ENCODE data around the gene EPS8L2. TPM values are rescaled to one million over a fixed set of nuclear protein-coding genes. Genes with fewer than 3 reads are reported as not detected.
A peak's percentile ranks its signal among the peaks of the same experiment; 100 is the strongest.

The EPS8L2 gene
- total and polyA plus RNA-seq, 4 donors = 4.5 to 15.1 (median 10.0) TPM

DNA sequence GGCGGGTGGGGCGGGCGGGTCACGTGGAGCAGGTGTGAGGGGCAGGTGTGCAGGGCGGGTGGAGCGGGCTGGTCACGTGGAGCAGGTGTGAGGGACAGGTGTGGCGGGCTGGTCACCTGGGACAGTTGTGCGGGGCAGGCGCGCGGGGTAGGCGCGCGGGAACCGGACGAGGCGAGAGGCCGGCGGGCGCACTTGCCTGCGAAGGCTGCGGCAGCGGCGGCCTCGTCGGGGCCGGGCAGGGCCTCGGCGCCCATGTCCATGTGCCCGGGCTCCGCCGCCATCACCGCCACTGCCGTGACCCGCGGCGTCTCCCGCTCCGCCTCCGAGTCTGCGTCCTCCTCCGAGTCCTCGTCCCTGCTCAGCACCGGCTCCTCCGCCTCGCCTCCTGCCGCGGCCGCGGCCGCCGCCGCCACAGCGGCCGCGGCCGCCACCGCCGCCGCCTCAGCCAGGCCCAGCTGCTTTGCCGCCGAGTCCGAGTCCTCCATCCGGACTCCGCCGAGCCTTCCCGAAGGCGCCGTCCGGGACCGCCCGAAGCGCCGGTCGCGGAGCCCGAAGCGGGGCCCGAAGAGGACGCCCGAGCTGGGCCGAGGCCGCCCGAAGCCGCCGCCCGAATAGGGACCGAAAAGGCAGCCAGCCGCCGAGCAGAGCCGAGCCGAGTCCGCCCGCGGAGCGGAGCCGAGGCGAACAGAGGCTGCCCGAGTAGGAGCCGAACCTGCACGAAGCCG lies 11.3 kb upstream of the EPS8L2 start, which contains the start of gene DEAF1:
Gene DEAF1, minus strand, starts transcription at position 660 of the 725 bp plus-strand sequence. Its CDS starts 175 bp downstream, at position 485.
- H3K27me3 ChIP-seq (ENCODE audit: control insufficient read depth, insufficient read depth, low read length) = no peaks in the 10 kb centered on the region
- peak in 5 of 6 donors; percentile 93 to 99 (median 97) for DNase-seq (ENCODE audit: low read depth in 4 of 6, low spot score in 6 of 6)
- H3K9me3 ChIP-seq (ENCODE audit: control insufficient read depth, insufficient read depth, low read length) = no peaks in the 10 kb centered on the region
- peak within 1 kb of the TSS; percentile 98 for H3K4me3 ChIP-seq (ENCODE audit: low read depth, low read length)
- WGBS (ENCODE audit: insufficient coverage) = 2% methylated on average over 102 of the region's 103 CpGs
- H3K4me1 ChIP-seq (ENCODE audit: control insufficient read depth, insufficient read depth, low read length) = peaks cover 53% of the 10 kb centered on the region
- H3K36me3 ChIP-seq (ENCODE audit: control insufficient read depth, insufficient read depth, low read length) = peaks cover 43% of the 10 kb centered on the region
- H3K27ac ChIP-seq (ENCODE audit: low read depth, low read length) = peak within 1 kb of the TSS; percentile 100

DNA sequence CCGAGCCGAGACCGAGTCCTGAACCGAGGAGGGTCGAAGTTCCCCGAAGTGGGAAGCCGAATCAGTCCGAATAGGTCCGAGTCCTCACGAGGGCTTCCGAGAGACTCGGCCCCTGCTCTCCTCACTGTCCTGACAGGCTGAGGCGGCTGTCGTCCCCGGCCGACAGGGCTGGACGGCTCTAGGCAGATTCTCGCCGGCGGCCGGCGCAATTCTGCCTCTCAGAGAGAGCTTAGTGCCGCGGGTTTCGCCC lies 10.8 kb upstream of the EPS8L2 start:
- H3K4me1 ChIP-seq (ENCODE audit: control insufficient read depth, insufficient read depth, low read length) = peaks cover 52% of the 10 kb centered on the region
- no peaks in the 10 kb centered on the region for H3K9me3 ChIP-seq (ENCODE audit: control insufficient read depth, insufficient read depth, low read length)
- H3K36me3 ChIP-seq (ENCODE audit: control insufficient read depth, insufficient read depth, low read length) = peaks cover 45% of the 10 kb centered on the region
- H3K4me3 ChIP-seq (ENCODE audit: low read depth, low read length) = peak overlapping the region; percentile 98
- H3K27ac ChIP-seq (ENCODE audit: low read depth, low read length) = peak overlapping the region; percentile 100
- WGBS (ENCODE audit: insufficient coverage) = 0% methylated on average over 25 of the region's 25 CpGs
- DNase-seq (ENCODE audit: low read depth in 4 of 6, low spot score in 6 of 6) = peak in 1 of 6 donors; percentile 93
- no peaks in the 10 kb centered on the region for H3K27me3 ChIP-seq (ENCODE audit: control insufficient read depth, insufficient read depth, low read length)

DNA sequence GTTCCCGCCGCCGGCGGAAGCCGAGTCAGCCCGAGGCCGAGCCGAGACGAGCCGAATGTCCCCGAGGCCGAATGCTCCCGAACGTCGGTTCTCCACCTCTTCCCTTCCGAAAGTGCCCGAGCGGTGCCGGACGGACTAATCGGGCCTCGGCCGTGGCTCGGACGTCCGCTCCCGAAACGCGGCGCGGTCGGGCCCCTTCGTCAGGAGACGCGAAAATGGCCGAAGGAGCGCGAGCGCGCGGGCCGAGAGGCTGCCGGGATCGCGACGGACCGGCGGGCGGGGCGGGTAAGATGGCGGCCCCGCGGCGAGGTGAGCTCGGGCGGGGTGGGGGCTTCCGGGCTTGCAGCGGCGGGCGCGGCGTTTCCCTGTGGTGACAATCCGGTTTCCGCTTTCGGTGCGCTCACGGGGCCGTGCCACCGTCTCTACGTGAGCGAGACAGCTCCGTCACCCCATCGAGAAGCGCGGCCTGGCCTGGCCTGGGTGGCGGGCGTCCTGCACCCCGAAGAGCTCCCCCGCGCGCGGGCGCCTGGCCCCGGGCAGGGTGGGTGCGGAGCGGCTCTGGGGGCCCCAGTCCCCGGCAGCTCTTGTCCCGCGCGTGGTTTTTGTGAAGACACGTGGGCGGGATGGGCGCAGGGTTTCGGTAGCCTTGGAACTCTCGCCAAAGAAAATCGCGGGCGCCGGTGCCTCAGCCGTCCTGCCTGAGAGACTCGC lies 10.3 kb upstream of the EPS8L2 start, which contains the start of gene TMEM80:
Gene TMEM80, plus strand, starts transcription at position 279 of the 711 bp plus-strand sequence. Its CDS starts 12 bp downstream, at position 291.
- Histone ChIP-seq H3K27ac (ENCODE audit: low read depth, low read length) (peak within 1 kb of the TSS; percentile 100), H3K4me1 (ENCODE audit: control insufficient read depth, insufficient read depth, low read length) (peaks cover 52% of the 10 kb centered on the region), H3K4me3 (ENCODE audit: low read depth, low read length) (peak within 1 kb of the TSS; percentile 98), H3K9me3 (ENCODE audit: control insufficient read depth, insufficient read depth, low read length) (no peaks in the 10 kb centered on the region), H3K27me3 (ENCODE audit: control insufficient read depth, insufficient read depth, low read length) (no peaks in the 10 kb centered on the region), H3K36me3 (ENCODE audit: control insufficient read depth, insufficient read depth, low read length) (peaks cover 49% of the 10 kb centered on the region)
- under 1% methylated on average over 101 of the region's 101 CpGs for WGBS (ENCODE audit: insufficient coverage)
- peak; percentile 92 to 100 (median 99) for DNase-seq (ENCODE audit: low read depth in 4 of 6, low spot score in 6 of 6)

DNA sequence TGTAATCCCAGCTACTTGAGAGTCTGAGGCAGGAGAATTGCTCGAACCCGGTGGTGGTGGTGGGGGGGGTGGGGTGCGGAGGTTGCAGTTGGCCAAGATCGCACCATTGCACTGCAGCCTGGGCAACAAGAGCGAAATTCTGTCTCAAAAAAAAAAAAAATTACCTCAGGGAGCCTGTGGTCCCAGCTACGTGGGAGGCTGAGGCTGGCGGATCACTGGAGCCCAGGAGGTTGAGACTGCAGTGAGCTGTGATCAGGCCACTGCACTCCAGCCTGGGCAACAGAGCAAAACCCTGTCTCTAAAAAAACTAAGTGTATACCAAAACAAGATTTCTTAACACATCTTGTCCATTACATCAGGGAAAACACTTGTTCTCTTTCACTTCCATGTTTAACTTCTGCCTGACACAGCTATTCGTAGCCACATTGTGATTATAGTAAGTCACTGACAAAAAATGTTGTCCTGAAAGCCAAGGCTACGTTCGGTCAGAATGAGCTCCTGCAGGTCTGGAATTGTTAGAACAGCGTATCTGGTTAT lies 9.0 kb upstream of the EPS8L2 start:
- Histone ChIP-seq H3K4me3 (ENCODE audit: low read depth, low read length) (no peak overlapping the region), H3K27me3 (ENCODE audit: control insufficient read depth, insufficient read depth, low read length) (no peaks in the 10 kb centered on the region), H3K36me3 (ENCODE audit: control insufficient read depth, insufficient read depth, low read length) (peaks cover 50% of the 10 kb centered on the region), H3K9me3 (ENCODE audit: control insufficient read depth, insufficient read depth, low read length) (no peaks in the 10 kb centered on the region), H3K27ac (ENCODE audit: low read depth, low read length) (no peak overlapping the region), H3K4me1 (ENCODE audit: control insufficient read depth, insufficient read depth, low read length) (peaks cover 41% of the 10 kb centered on the region)
- WGBS (ENCODE audit: insufficient coverage) = 81% methylated on average over 6 of the region's 11 CpGs
- DNase-seq (ENCODE audit: low read depth in 4 of 6, low spot score in 6 of 6) = no peak

DNA sequence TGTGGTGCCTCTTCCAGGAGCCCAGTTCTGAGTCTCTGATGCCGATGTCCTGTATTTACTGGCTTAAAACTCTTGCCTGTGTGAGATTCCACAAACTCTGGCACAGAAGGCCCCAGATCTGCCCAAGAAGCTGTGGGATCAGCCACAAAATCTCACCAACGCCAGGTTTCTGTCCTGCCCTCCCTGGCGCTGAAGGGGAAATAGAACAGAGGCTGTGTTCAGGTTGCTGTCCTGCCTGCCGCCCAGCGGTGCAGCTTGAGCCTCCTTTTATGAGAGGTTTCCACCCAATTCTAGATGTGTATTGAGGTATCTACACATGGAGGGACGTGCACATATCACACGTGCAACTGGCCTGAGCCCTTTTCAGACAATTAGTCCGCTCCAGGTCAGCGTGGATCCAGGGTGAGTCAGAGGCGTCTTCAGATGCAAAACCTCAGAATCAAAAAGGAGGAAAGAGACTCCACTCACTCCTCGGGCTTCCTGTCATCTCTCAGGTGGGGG lies 8.2 kb upstream of the EPS8L2 start:
- no peaks in the 10 kb centered on the region for H3K27me3 ChIP-seq (ENCODE audit: control insufficient read depth, insufficient read depth, low read length)
- 85% methylated on average over 9 of the region's 11 CpGs for WGBS (ENCODE audit: insufficient coverage)
- DNase-seq (ENCODE audit: low read depth in 4 of 6, low spot score in 6 of 6) = no peak
- peaks cover 57% of the 10 kb centered on the region for H3K36me3 ChIP-seq (ENCODE audit: control insufficient read depth, insufficient read depth, low read length)
- peaks cover 34% of the 10 kb centered on the region for H3K4me1 ChIP-seq (ENCODE audit: control insufficient read depth, insufficient read depth, low read length)
- H3K27ac ChIP-seq (ENCODE audit: low read depth, low read length) = no peak overlapping the region
- no peaks in the 10 kb centered on the region for H3K9me3 ChIP-seq (ENCODE audit: control insufficient read depth, insufficient read depth, low read length)
- H3K4me3 ChIP-seq (ENCODE audit: low read depth, low read length) = no peak overlapping the region

DNA sequence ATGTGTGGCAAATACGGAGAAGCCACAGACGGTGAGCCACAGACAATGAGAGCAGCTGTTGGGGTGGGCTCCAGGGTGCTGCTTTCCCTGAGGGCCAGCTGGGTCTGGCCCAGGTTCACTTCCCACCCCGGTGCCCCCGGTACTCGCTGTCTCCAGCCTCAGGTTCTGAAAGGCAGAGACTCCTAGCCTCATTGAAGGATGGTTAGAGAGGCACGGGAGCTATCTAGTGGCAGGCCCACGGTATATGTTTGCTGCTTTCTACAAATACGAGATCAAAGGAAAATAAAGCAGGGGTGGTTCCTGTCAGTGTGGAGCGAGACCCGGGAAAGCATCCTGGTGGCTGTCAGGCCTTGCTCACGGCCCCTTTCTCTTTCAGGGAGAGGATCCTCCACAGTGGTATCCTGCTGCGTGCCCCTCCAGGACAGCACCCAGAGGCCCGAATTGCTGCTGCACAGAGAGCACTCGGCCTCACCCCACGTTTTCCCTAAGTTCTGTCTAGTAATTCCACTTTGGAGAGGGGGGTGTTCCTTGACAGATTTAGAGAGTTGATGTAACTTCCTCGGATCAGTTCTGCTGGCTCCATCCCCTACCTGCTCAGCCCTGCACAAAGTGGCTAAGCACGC lies 7.4 kb upstream of the EPS8L2 start:
- Histone ChIP-seq H3K27me3 (ENCODE audit: control insufficient read depth, insufficient read depth, low read length) (no peaks in the 10 kb centered on the region), H3K9me3 (ENCODE audit: control insufficient read depth, insufficient read depth, low read length) (no peaks in the 10 kb centered on the region), H3K4me1 (ENCODE audit: control insufficient read depth, insufficient read depth, low read length) (peaks cover 29% of the 10 kb centered on the region), H3K4me3 (ENCODE audit: low read depth, low read length) (no peak overlapping the region), H3K27ac (ENCODE audit: low read depth, low read length) (no peak overlapping the region), H3K36me3 (ENCODE audit: control insufficient read depth, insufficient read depth, low read length) (peaks cover 58% of the 10 kb centered on the region)
- no peak for DNase-seq (ENCODE audit: low read depth in 4 of 6, low spot score in 6 of 6)
- 54% methylated on average over 9 of the region's 17 CpGs for WGBS (ENCODE audit: insufficient coverage)

DNA sequence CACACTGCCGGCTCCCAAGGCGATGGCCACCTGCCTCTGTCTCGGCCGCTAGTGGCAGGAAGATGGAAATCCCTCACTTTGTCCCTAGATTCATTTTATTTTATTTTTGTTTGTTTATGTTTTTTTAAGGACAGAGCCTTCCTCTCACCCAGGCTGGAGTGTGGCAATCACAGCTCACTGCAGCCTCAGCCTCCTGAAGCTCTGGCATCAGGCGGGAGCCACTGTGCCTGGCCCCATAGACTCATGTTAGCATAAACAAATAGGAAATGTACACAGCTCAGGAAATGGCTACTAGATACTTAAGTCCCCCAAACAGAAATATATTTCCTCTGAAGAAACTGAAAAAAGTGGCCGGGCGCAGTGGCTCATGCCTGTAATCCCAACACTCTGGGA lies 6.9 kb upstream of the EPS8L2 start:
- Histone ChIP-seq H3K27ac (ENCODE audit: low read depth, low read length) (no peak overlapping the region), H3K27me3 (ENCODE audit: control insufficient read depth, insufficient read depth, low read length) (no peaks in the 10 kb centered on the region), H3K36me3 (ENCODE audit: control insufficient read depth, insufficient read depth, low read length) (peaks cover 59% of the 10 kb centered on the region), H3K4me3 (ENCODE audit: low read depth, low read length) (no peak overlapping the region), H3K9me3 (ENCODE audit: control insufficient read depth, insufficient read depth, low read length) (no peaks in the 10 kb centered on the region), H3K4me1 (ENCODE audit: control insufficient read depth, insufficient read depth, low read length) (peaks cover 24% of the 10 kb centered on the region)
- no peak for DNase-seq (ENCODE audit: low read depth in 4 of 6, low spot score in 6 of 6)
- no CpG with 5 or more reads among the region's 7 CpGs for WGBS (ENCODE audit: insufficient coverage)

DNA sequence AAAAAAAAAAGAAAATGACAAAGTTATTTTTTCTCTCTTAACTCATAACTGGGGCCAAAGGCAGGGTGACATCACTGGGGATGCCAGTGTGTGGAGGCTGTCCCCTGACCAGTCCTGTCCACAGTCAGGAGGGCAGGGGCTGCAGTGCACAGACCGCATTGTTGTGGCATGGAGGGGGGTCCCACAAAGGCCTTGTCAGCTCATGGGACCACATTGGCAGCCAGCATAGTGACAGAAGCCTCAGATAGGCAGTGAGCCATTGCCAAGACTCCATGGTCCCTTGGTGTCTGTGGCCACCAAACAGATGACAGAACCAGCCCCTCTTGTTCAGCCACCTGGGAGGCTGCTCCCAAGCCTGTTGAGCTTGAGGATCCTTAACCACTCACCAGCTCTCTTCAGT lies 6.3 kb upstream of the EPS8L2 start:
- Histone ChIP-seq H3K9me3 (ENCODE audit: control insufficient read depth, insufficient read depth, low read length) (no peaks in the 10 kb centered on the region), H3K27me3 (ENCODE audit: control insufficient read depth, insufficient read depth, low read length) (no peaks in the 10 kb centered on the region), H3K36me3 (ENCODE audit: control insufficient read depth, insufficient read depth, low read length) (peaks cover 66% of the 10 kb centered on the region), H3K27ac (ENCODE audit: low read depth, low read length) (no peak overlapping the region), H3K4me3 (ENCODE audit: low read depth, low read length) (no peak overlapping the region), H3K4me1 (ENCODE audit: control insufficient read depth, insufficient read depth, low read length) (peaks cover 19% of the 10 kb centered on the region)
- no peak for DNase-seq (ENCODE audit: low read depth in 4 of 6, low spot score in 6 of 6)
- WGBS (ENCODE audit: insufficient coverage) = 93% methylated on average over 1 of the region's 1 CpG

DNA sequence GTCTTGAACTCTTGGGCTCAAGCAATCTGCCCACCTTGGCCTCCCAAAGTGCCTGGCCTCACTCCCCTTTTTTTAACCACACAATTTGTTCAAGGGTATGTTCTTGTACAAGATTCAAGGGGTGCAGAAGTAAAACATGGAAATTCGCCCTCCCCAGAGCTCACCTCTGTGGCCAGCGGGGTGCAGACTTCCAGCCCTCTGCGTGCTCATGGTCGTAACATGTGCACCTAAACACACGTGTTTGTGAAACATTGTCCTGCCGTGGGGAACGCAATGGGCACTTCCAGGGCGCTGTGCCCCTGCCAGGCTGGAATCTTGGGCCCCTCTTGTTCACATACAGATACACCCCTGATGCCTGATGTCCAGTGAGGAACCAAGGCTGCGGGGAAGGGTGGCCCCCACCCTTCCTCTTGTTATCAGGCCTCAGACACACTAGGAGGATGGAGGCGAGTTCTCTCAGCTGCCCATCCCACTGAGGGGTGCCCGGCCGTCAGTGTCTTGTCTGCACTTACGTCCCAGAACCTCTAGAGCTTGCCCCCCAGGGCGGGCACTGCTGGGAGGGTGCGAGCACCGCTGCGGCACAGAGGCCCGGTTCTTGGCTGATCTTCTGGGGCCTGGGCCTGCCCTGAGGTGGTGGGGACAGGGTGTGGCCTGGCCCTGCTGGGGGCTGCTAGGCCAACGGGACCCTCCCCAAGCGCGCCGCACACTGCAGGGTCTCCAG lies 4.1 kb upstream of the EPS8L2 start:
- H3K27me3 ChIP-seq (ENCODE audit: control insufficient read depth, insufficient read depth, low read length) = peaks cover 11% of the 10 kb centered on the region
- no peak for DNase-seq (ENCODE audit: low read depth in 4 of 6, low spot score in 6 of 6)
- no peak overlapping the region for H3K4me3 ChIP-seq (ENCODE audit: low read depth, low read length)
- 90% methylated on average over 22 of the region's 22 CpGs for WGBS (ENCODE audit: insufficient coverage)
- H3K36me3 ChIP-seq (ENCODE audit: control insufficient read depth, insufficient read depth, low read length) = peaks cover 74% of the 10 kb centered on the region
- H3K27ac ChIP-seq (ENCODE audit: low read depth, low read length) = no peak overlapping the region
- H3K9me3 ChIP-seq (ENCODE audit: control insufficient read depth, insufficient read depth, low read length) = no peaks in the 10 kb centered on the region
- peaks cover 17% of the 10 kb centered on the region for H3K4me1 ChIP-seq (ENCODE audit: control insufficient read depth, insufficient read depth, low read length)

Measured in spinal cord (tissue), 10 donors.